ENCODE measurements around the gene STK32C. TPM values are rescaled to one million over a fixed set of nuclear protein-coding genes. Genes with fewer than 3 reads are reported as not detected.

The STK32C gene
- total RNA-seq, 1 experiment from 2014 or later = 13.9 TPM

GRCh38 chr10:132341781-132342180 is 34.0 kb upstream of the STK32C start:
- ChIA-PET CTCF (interaction anchor here (0.6 kb wide), 1 partner anchor 8 kb away, joined by 5 read pairs; no protein-coding TSS in a partner anchor), POLR2A (ENCODE audit: unreplicated experiment) (no interaction called here)
- BruUV-seq (replicated peaks) = no TSS peak
- Histone ChIP-seq H3K36me3 (ENCODE audit: low read depth) (no peaks in the 10 kb centered on the region), H3K9me2 (ENCODE audit: insufficient read depth) (no peaks in the 10 kb centered on the region), H3F3A (ENCODE audit: insufficient read depth, low read depth) (no peaks in the 10 kb centered on the region), H3K79me2 (ENCODE audit: low read depth) (no peaks in the 10 kb centered on the region), H4K20me1 (ENCODE audit: insufficient read depth) (no peaks in the 10 kb centered on the region), H3K27me3 (ENCODE audit: insufficient read depth, low read depth) (no peaks in the 10 kb centered on the region), H3K27ac (no peak overlapping the region), H3K4me1 (replicated peaks; ENCODE audit: insufficient read depth) (no peaks in the 10 kb centered on the region), H3K4me3 (no peak overlapping the region), H3K9me3 (ENCODE audit: insufficient read depth, low read depth) (no peaks in the 10 kb centered on the region), H2AFZ (no peak overlapping the region), H3K4me2 (no peak overlapping the region)
- no peak for DNase-seq
- intact Hi-C loops (cut with micrococcal nuclease; ENCODE audit: unreplicated experiment) = no loop called here
- TF ChIP-seq CTCF (conservative IDR thresholded peaks at IDR 0.05) (no peak), EZH2 (IDR thresholded peaks at IDR 0.05; ENCODE audit: low read depth) (no peak)

- Histone ChIP-seq H3K9me2 (ENCODE audit: insufficient read depth) (no peaks in the 10 kb centered on the region), H3K4me3 (no peak overlapping the region), H3K4me1 (replicated peaks; ENCODE audit: insufficient read depth) (no peaks in the 10 kb centered on the region), H3K27me3 (ENCODE audit: insufficient read depth, low read depth) (no peaks in the 10 kb centered on the region), H3K4me2 (no peak overlapping the region), H3K27ac (no peak overlapping the region), H3F3A (ENCODE audit: insufficient read depth, low read depth) (no peaks in the 10 kb centered on the region), H4K20me1 (ENCODE audit: insufficient read depth) (no peaks in the 10 kb centered on the region), H3K9me3 (ENCODE audit: insufficient read depth, low read depth) (no peaks in the 10 kb centered on the region), H3K79me2 (ENCODE audit: low read depth) (no peaks in the 10 kb centered on the region), H2AFZ (no peak overlapping the region), H3K36me3 (ENCODE audit: low read depth) (no peaks in the 10 kb centered on the region)
- TF ChIP-seq EZH2 (IDR thresholded peaks at IDR 0.05; ENCODE audit: low read depth) (no peak), CTCF (conservative IDR thresholded peaks at IDR 0.05) (no peak)
- no peak for DNase-seq
- ChIA-PET CTCF (no interaction called here), POLR2A (ENCODE audit: unreplicated experiment) (no interaction called here)
- no TSS peak for BruUV-seq (replicated peaks)
- intact Hi-C loops (cut with micrococcal nuclease; ENCODE audit: unreplicated experiment) = no loop called here
Observed at GRCh38 chr10:132341017-132341416, 33.3 kb upstream of the STK32C start.

- no peak for DNase-seq
- BruUV-seq (replicated peaks) = no TSS peak
- H3K36me3 ChIP-seq (ENCODE audit: low read depth) = no peaks in the 10 kb centered on the region
Observed at GRCh38 chr10:132339276-132339675, 31.5 kb upstream of the STK32C start.

More at GRCh38 chr10:132339276-132339675, 31.5 kb upstream of the STK32C start:
- H3K4me2 ChIP-seq = no peak overlapping the region
- H3K27ac ChIP-seq = no peak overlapping the region
- no peaks in the 10 kb centered on the region for H3K9me2 ChIP-seq (ENCODE audit: insufficient read depth)
- no peak for TF ChIP-seq CTCF (conservative IDR thresholded peaks at IDR 0.05)
- TF ChIP-seq EZH2 (IDR thresholded peaks at IDR 0.05; ENCODE audit: low read depth) = no peak
- H3K4me3 ChIP-seq = no peak overlapping the region
- no peaks in the 10 kb centered on the region for H3K4me1 ChIP-seq (replicated peaks; ENCODE audit: insufficient read depth)
- CTCF ChIA-PET = no interaction called here
- no peak overlapping the region for H2AFZ ChIP-seq
- H4K20me1 ChIP-seq (ENCODE audit: insufficient read depth) = no peaks in the 10 kb centered on the region
- no peaks in the 10 kb centered on the region for H3K9me3 ChIP-seq (ENCODE audit: insufficient read depth, low read depth)
- no peaks in the 10 kb centered on the region for H3F3A ChIP-seq (ENCODE audit: insufficient read depth, low read depth)
- POLR2A ChIA-PET (ENCODE audit: unreplicated experiment) = no interaction called here
- intact Hi-C loops (cut with micrococcal nuclease; ENCODE audit: unreplicated experiment) = no loop called here
- no peaks in the 10 kb centered on the region for H3K79me2 ChIP-seq (ENCODE audit: low read depth)
- H3K27me3 ChIP-seq (ENCODE audit: insufficient read depth, low read depth) = no peaks in the 10 kb centered on the region
